Liver (tissue), 3 donors: ENCODE data around the gene PYCR2.

ENCODE experiments used
- FOXA1 ChIP-seq: IDR thresholded peaks from 2 replicates; pipeline ENCODE4 v1.6.1; 2016; ENCODE audit warnings: antibody characterized with exemption
- GABPA ChIP-seq, 2 donors: IDR thresholded peaks in 1 of 2; conservative IDR thresholded peaks in 1 of 2; 2 replicates each; pipeline ENCODE4 v1.6.1; 2016; ENCODE audit warnings: antibody characterized with exemption in 2 of 2, mild to moderate bottlenecking in 1 of 2, moderate library complexity in 1 of 2
- HNF4A ChIP-seq, 2 donors: conservative IDR thresholded peaks; 2 replicates each; pipeline ENCODE4 v1.6.1; 2016; ENCODE audit warnings: antibody characterized with exemption in 2 of 2, mild to moderate bottlenecking in 2 of 2
- NR2F2 ChIP-seq: IDR thresholded peaks from 2 replicates; pipeline ENCODE4 v1.6.1; 2016; ENCODE audit warnings: antibody characterized with exemption
- RXRA ChIP-seq, 2 donors: IDR thresholded peaks; 2 replicates each; pipeline ENCODE4 v1.6.1; 2017 to 2018; ENCODE audit warnings: antibody characterized with exemption in 2 of 2, mild to moderate bottlenecking in 1 of 2
- SP1 ChIP-seq: IDR thresholded peaks from 2 replicates; pipeline ENCODE4 v1.6.1; 2018; ENCODE audit warnings: antibody characterized with exemption, mild to moderate bottlenecking
- TAF1 ChIP-seq: conservative IDR thresholded peaks from 2 replicates; pipeline ENCODE4 v1.6.1; 2016; ENCODE audit warnings: antibody characterized with exemption, mild to moderate bottlenecking
- YY1 ChIP-seq: IDR thresholded peaks from 2 replicates; pipeline ENCODE4 v1.6.1; 2016; ENCODE audit warnings: antibody characterized with exemption, mild to moderate bottlenecking
- TF ChIP-seq, protein P1 (sequence below): fragments of 150-350 bp; IDR thresholded peaks from 2 replicates; pipeline ENCODE4 v1.5.1; 2017; ENCODE audit warnings: improper control_type of control experiment, low read depth, low read length; ENCODE audit not compliant: missing input control
- TF ChIP-seq, protein P2 (sequence below): IDR thresholded peaks from 2 replicates; pipeline ENCODE4 v1.6.1; 2016; ENCODE audit warnings: antibody characterized with exemption
- TF ChIP-seq, protein P3 (sequence below): IDR thresholded peaks from 2 replicates; pipeline ENCODE4 v1.6.1; 2016; ENCODE audit warnings: antibody characterized with exemption, mild to moderate bottlenecking
- TF ChIP-seq, protein P4 (sequence below): IDR thresholded peaks from 2 replicates; pipeline ENCODE4 v1.6.1; 2016; ENCODE audit warnings: antibody characterized with exemption
- TF ChIP-seq, protein P5 (sequence below): IDR thresholded peaks from 2 replicates; pipeline ENCODE4 v1.6.1; 2016; ENCODE audit warnings: antibody characterized with exemption
- donor health status: healthy.
- donor health status: healthy.

DNA sequence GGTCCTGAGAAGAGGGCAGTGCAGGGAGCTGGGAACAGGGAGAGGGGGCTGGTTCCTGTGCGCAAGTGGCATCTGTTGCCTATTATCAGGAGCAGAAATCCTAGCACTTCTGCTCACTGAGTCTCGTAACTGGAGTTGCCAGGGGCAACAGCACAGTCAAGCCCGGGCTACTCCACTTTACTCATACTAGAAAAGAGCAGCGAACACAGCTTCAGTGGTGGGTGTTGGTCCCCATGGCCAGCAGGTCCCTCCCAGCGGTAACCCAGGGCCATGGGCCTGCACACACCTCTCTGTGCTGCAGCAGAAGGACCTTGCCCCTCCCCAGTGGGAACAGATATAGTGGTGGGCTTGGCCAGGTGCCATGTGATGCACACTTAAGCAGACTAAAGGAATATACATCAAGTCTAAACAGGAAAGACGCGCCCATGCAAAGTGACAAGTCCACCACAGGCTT is 8.5 kb downstream of the PYCR2 start:
- TF ChIP-seq, protein P1, sequence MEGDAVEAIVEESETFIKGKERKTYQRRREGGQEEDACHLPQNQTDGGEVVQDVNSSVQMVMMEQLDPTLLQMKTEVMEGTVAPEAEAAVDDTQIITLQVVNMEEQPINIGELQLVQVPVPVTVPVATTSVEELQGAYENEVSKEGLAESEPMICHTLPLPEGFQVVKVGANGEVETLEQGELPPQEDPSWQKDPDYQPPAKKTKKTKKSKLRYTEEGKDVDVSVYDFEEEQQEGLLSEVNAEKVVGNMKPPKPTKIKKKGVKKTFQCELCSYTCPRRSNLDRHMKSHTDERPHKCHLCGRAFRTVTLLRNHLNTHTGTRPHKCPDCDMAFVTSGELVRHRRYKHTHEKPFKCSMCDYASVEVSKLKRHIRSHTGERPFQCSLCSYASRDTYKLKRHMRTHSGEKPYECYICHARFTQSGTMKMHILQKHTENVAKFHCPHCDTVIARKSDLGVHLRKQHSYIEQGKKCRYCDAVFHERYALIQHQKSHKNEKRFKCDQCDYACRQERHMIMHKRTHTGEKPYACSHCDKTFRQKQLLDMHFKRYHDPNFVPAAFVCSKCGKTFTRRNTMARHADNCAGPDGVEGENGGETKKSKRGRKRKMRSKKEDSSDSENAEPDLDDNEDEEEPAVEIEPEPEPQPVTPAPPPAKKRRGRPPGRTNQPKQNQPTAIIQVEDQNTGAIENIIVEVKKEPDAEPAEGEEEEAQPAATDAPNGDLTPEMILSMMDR = no peak
- no peak for TF ChIP-seq YY1
- no peak for TF ChIP-seq RXRA (IDR thresholded peaks at IDR 0.05)
- no peak for TF ChIP-seq GABPA (IDR thresholded peaks at IDR 0.05 in 1 of 2, conservative IDR thresholded peaks at IDR 0.05 in 1 of 2)
- TF ChIP-seq, protein P2, sequence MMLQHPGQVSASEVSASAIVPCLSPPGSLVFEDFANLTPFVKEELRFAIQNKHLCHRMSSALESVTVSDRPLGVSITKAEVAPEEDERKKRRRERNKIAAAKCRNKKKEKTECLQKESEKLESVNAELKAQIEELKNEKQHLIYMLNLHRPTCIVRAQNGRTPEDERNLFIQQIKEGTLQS = no peak
- TF ChIP-seq TAF1 = no peak
- TF ChIP-seq SP1 = no peak
- TF ChIP-seq, protein P3, sequence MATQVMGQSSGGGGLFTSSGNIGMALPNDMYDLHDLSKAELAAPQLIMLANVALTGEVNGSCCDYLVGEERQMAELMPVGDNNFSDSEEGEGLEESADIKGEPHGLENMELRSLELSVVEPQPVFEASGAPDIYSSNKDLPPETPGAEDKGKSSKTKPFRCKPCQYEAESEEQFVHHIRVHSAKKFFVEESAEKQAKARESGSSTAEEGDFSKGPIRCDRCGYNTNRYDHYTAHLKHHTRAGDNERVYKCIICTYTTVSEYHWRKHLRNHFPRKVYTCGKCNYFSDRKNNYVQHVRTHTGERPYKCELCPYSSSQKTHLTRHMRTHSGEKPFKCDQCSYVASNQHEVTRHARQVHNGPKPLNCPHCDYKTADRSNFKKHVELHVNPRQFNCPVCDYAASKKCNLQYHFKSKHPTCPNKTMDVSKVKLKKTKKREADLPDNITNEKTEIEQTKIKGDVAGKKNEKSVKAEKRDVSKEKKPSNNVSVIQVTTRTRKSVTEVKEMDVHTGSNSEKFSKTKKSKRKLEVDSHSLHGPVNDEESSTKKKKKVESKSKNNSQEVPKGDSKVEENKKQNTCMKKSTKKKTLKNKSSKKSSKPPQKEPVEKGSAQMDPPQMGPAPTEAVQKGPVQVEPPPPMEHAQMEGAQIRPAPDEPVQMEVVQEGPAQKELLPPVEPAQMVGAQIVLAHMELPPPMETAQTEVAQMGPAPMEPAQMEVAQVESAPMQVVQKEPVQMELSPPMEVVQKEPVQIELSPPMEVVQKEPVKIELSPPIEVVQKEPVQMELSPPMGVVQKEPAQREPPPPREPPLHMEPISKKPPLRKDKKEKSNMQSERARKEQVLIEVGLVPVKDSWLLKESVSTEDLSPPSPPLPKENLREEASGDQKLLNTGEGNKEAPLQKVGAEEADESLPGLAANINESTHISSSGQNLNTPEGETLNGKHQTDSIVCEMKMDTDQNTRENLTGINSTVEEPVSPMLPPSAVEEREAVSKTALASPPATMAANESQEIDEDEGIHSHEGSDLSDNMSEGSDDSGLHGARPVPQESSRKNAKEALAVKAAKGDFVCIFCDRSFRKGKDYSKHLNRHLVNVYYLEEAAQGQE = no peak
- TF ChIP-seq, protein P4, sequence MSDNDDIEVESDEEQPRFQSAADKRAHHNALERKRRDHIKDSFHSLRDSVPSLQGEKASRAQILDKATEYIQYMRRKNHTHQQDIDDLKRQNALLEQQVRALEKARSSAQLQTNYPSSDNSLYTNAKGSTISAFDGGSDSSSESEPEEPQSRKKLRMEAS = no peak
- TF ChIP-seq, protein P5, sequence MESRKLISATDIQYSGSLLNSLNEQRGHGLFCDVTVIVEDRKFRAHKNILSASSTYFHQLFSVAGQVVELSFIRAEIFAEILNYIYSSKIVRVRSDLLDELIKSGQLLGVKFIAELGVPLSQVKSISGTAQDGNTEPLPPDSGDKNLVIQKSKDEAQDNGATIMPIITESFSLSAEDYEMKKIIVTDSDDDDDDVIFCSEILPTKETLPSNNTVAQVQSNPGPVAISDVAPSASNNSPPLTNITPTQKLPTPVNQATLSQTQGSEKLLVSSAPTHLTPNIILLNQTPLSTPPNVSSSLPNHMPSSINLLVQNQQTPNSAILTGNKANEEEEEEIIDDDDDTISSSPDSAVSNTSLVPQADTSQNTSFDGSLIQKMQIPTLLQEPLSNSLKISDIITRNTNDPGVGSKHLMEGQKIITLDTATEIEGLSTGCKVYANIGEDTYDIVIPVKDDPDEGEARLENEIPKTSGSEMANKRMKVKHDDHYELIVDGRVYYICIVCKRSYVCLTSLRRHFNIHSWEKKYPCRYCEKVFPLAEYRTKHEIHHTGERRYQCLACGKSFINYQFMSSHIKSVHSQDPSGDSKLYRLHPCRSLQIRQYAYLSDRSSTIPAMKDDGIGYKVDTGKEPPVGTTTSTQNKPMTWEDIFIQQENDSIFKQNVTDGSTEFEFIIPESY = no peak
- no peak for TF ChIP-seq NR2F2
- no peak for TF ChIP-seq FOXA1
- no peak for TF ChIP-seq HNF4A (conservative IDR thresholded peaks at IDR 0.05)
